PC-9 (cell line): ENCODE measurements around the gene EP400. TPM values are rescaled to one million over a fixed set of nuclear protein-coding genes. Genes with fewer than 3 reads are reported as not detected.
"Not testable (repeated sequence)": the region's sequence is repeated elsewhere in the genome, so short reads cannot be mapped to it uniquely, and the experiment has no call there.

Source experiments
- BruUV-seq: library from RNA; stranded (reverse); fragments of 400-500 nt; replicated peaks from 2 replicates; lab custom pipeline; 2021; lab: Mats Ljungman, UMichigan
- CTCF ChIA-PET: fragments of 300-600 bp; sonication (Branson Sonifier 250); formaldehyde crosslinking; loops from one replicate; lab custom pipeline; 2022; ENCODE audit warnings: antibody characterized with exemption; lab: Charles Lee
- POLR2A ChIA-PET: fragments of 300-600 bp; sonication (Branson Sonifier 250); formaldehyde crosslinking; loops from one replicate; lab custom pipeline; 2022; ENCODE audit warnings: antibody characterized with exemption; ENCODE audit not compliant: unreplicated experiment; lab: Charles Lee
- DNase-seq, 2 experiments: peaks; one replicate each; pipeline versions ENCODE4 v3.0.0 to v3.0.0-alpha.2; 2015 to 2022; ENCODE audit warnings: mixed read lengths in 1 of 2
- H2AFZ ChIP-seq: fragments of 200-600 bp; sonication (generic); 2 replicates; pipeline ENCODE4 v1.8.1; 2017; ENCODE audit warnings: antibody characterized with exemption
- H3F3A ChIP-seq: fragments of 200-600 bp; sonication (generic); 2 replicates; pipeline ENCODE4 v1.8.1; 2017; ENCODE audit warnings: antibody characterized with exemption, mild to moderate bottlenecking, low read depth; ENCODE audit not compliant: insufficient read depth
- H3K27ac ChIP-seq: fragments of 200-600 bp; sonication (generic); 2 replicates; pipeline ENCODE4 v1.6.1; 2016; ENCODE audit warnings: mixed run types
- H3K27me3 ChIP-seq: fragments of 200-600 bp; sonication (generic); 2 replicates; pipeline ENCODE4 v1.6.1; 2016; ENCODE audit warnings: low read depth, mixed run types; ENCODE audit not compliant: insufficient read depth
- H3K36me3 ChIP-seq: fragments of 200-600 bp; sonication (generic); 2 replicates; pipeline ENCODE4 v1.6.1; 2016; ENCODE audit warnings: low read depth, mixed run types
- H3K4me1 ChIP-seq: fragments of 200-600 bp; sonication (generic); replicated peaks from 2 replicates; pipeline ENCODE4 v1.6.1; 2016; ENCODE audit warnings: mixed run types; ENCODE audit not compliant: insufficient read depth
- H3K4me2 ChIP-seq: fragments of 200-600 bp; sonication (generic); 2 replicates; pipeline ENCODE4 v1.6.1; 2017; ENCODE audit warnings: mixed run types
- H3K4me3 ChIP-seq: fragments of 200-600 bp; sonication (generic); 2 replicates; pipeline ENCODE4 v1.6.1; 2016; ENCODE audit warnings: mixed run types
- H3K79me2 ChIP-seq: fragments of 200-600 bp; sonication (generic); 2 replicates; pipeline ENCODE4 v1.6.1; 2017; ENCODE audit warnings: low read depth, mixed run types
- H3K9me2 ChIP-seq: fragments of 200-600 bp; sonication (generic); 2 replicates; pipeline ENCODE4 v1.8.1; 2017; ENCODE audit warnings: mild to moderate bottlenecking; ENCODE audit not compliant: insufficient read depth
- H3K9me3 ChIP-seq: fragments of 200-600 bp; sonication (generic); 2 replicates; pipeline ENCODE4 v1.8.1; 2016; ENCODE audit warnings: low read depth; ENCODE audit not compliant: insufficient read depth
- H4K20me1 ChIP-seq: fragments of 200-600 bp; sonication (generic); 2 replicates; pipeline ENCODE4 v1.8.1; 2017; ENCODE audit not compliant: insufficient read depth
- CTCF ChIP-seq: fragments of 200-600 bp; sonication (generic); conservative IDR thresholded peaks from 2 replicates; pipeline ENCODE4 v1.6.1; 2017; ENCODE audit warnings: mixed run types, antibody characterized with exemption, mild to moderate bottlenecking, moderate library complexity
- EZH2 ChIP-seq: fragments of 200-600 bp; sonication (generic); IDR thresholded peaks from 2 replicates; pipeline ENCODE4 v1.8.0; 2017; ENCODE audit warnings: antibody characterized with exemption, low read depth
- intact Hi-C: fragments of 100-400 bp; cut with micrococcal nuclease; formaldehyde crosslinking; loops from one replicate; pipeline ENCODE4 v1.10.0; 2022; ENCODE audit not compliant: unreplicated experiment
- total RNA-seq: library from RNA; stranded (reverse); gene quantifications from 2 replicates; pipeline ENCODE4 v1.2.3, GENCODE V29; 2021

The EP400 gene
- total RNA-seq, 1 experiment from 2014 or later = 50.3 TPM

- Histone ChIP-seq H3K4me1 (no peaks in the 10 kb centered on the region), H3K4me2 (no peak overlapping the region), H3K27ac (no peak overlapping the region), H4K20me1 (no peaks in the 10 kb centered on the region), H3K9me3 (no peaks in the 10 kb centered on the region), H3K36me3 (0 out of 2 replicates have a peak, but pooled peaks cover 11% of the 10 kb centered on the region), H3K9me2 (no peaks in the 10 kb centered on the region), H2AFZ (no peak overlapping the region), H3K79me2 (no peaks in the 10 kb centered on the region), H3K27me3 (no peaks in the 10 kb centered on the region), H3K4me3 (no peak overlapping the region), H3F3A (peaks cover 8% of the 10 kb centered on the region; the same call in 1 of the 2 replicates)
- TF ChIP-seq CTCF (no peak), EZH2 (no peak)
- BruUV-seq = no TSS peak
- no peak for DNase-seq
- ChIA-PET POLR2A (no interaction called here), CTCF (no interaction called here)
- intact Hi-C loops = no loop called here
Observed at GRCh38 chr12:132078190-132078589, 128.4 kb downstream of the EP400 start.

GRCh38 chr12:132079200-132079599, 129.5 kb downstream of the EP400 start:
- Histone ChIP-seq H3F3A (peaks cover 11% of the 10 kb centered on the region; the same call in 1 of the 2 replicates), H2AFZ (no peak overlapping the region), H3K9me2 (no peaks in the 10 kb centered on the region), H4K20me1 (no peaks in the 10 kb centered on the region), H3K27me3 (no peaks in the 10 kb centered on the region), H3K4me1 (peaks cover 6% of the 10 kb centered on the region; the same call in 1 of the 2 replicates), H3K9me3 (no peaks in the 10 kb centered on the region), H3K79me2 (no peaks in the 10 kb centered on the region), H3K36me3 (0 out of 2 replicates have a peak, but pooled peaks cover 11% of the 10 kb centered on the region), H3K4me2 (no peak overlapping the region), H3K27ac (no peak overlapping the region), H3K4me3 (no peak overlapping the region)
- ChIA-PET CTCF (no interaction called here), POLR2A (no interaction called here)
- intact Hi-C loops = no loop called here
- TF ChIP-seq EZH2 = no peak
- no TSS peak for BruUV-seq
- no peak for DNase-seq

GRCh38 chr12:132079695-132080094, 130.0 kb downstream of the EP400 start:
- Histone ChIP-seq H3K79me2 (peaks cover under 1% of the 10 kb centered on the region; the same call in 1 of the 2 replicates), H3K4me3 (no peak overlapping the region), H2AFZ (no peak overlapping the region), H3K9me2 (no peaks in the 10 kb centered on the region), H3K27me3 (no peaks in the 10 kb centered on the region), H4K20me1 (no peaks in the 10 kb centered on the region), H3F3A (peaks cover 11% of the 10 kb centered on the region; the same call in 1 of the 2 replicates), H3K27ac (no peak overlapping the region), H3K9me3 (no peaks in the 10 kb centered on the region), H3K4me1 (peaks cover 6% of the 10 kb centered on the region; the same call in 1 of the 2 replicates), H3K4me2 (no peak overlapping the region), H3K36me3 (0 out of 2 replicates have a peak, but pooled peaks cover 11% of the 10 kb centered on the region)
- BruUV-seq = no TSS peak
- intact Hi-C loops = loop anchor here (5.0 kb wide), 1 partner anchor 247 kb away; no protein-coding TSS in a partner anchor
- no peak for DNase-seq
- POLR2A ChIA-PET = no interaction called here
- CTCF ChIA-PET = no interaction called here
- TF ChIP-seq EZH2 (no peak), CTCF (no peak)

- H3K4me1 ChIP-seq = peaks cover 12% of the 10 kb centered on the region
- H3K27me3 ChIP-seq, BruUV-seq, H3K79me2 ChIP-seq, DNase-seq, POLR2A ChIA-PET, H4K20me1 ChIP-seq, H3K4me2 ChIP-seq, CTCF ChIA-PET, H3K4me3 ChIP-seq, H2AFZ ChIP-seq, H3K27ac ChIP-seq, H3K9me3 ChIP-seq, H3K9me2 ChIP-seq: not testable (repeated sequence)
- intact Hi-C loops = loop anchor here (5.0 kb wide), 1 partner anchor 248 kb away; no protein-coding TSS in a partner anchor
- peaks cover 15% of the 10 kb centered on the region; the same call in 1 of the 2 replicates for H3K36me3 ChIP-seq
- peaks cover 19% of the 10 kb centered on the region; the same call in 1 of the 2 replicates for H3F3A ChIP-seq
Observed at GRCh38 chr12:132080515-132080914, 130.8 kb downstream of the EP400 start.
